Fibroblast of the conjunctiva (primary cell): ENCODE data around the gene GPN2.

Source experiments
- DNase-seq: peaks from one replicate; pipeline ENCODE4 v3.0.0-alpha.2; 2010; ENCODE audit warnings: low read depth

Gene GPN2

GRCh38 chr1:26889551-26890466 is at the start of gene GPN2:
GPN2 (minus strand) TSS chr1:26890283; CDS start chr1:26890096, 187 bp downstream.
- DNase-seq, result peak; percentile 47

- DNase-seq, result no peak
Measured at GRCh38 chr1:26938659-26939025, 48.6 kb upstream of the GPN2 start.

- DNase-seq, result no peak
Measured at GRCh38 chr1:26938004-26938658, 48.0 kb upstream of the GPN2 start.

- no peak for DNase-seq
Measured at GRCh38 chr1:26936823-26937222, 46.7 kb upstream of the GPN2 start.

GRCh38 chr1:26932531-26932930 is 42.4 kb upstream of the GPN2 start:
- DNase-seq, result no peak

GRCh38 chr1:26923711-26924110 is 33.6 kb upstream of the GPN2 start:
- no peak for DNase-seq

- no peak for DNase-seq
Measured at GRCh38 chr1:26922901-26923300, 32.8 kb upstream of the GPN2 start.

- DNase-seq, result no peak
Measured at GRCh38 chr1:26922431-26922729, 32.3 kb upstream of the GPN2 start.

GRCh38 chr1:26921540-26922430 is 31.7 kb upstream of the GPN2 start, which contains the start of gene NUDC:
NUDC (plus strand) TSS chr1:26921743; CDS start chr1:26921849, 106 bp downstream.
- DNase-seq, result peak; percentile 93

- DNase-seq, result no peak
Measured at GRCh38 chr1:26921126-26921539, 31.1 kb upstream of the GPN2 start.

- DNase-seq, result no peak
Measured at GRCh38 chr1:26915204-26915842, 25.2 kb upstream of the GPN2 start.

GRCh38 chr1:26913754-26914619 is 23.9 kb upstream of the GPN2 start, which contains the start of gene NR0B2:
NR0B2 (minus strand) TSS chr1:26913975; CDS start chr1:26913940, 35 bp downstream.
- no peak for DNase-seq

- no peak for DNase-seq
Measured at GRCh38 chr1:26913389-26913753, 23.3 kb upstream of the GPN2 start.

GRCh38 chr1:26912147-26912490 is 22.0 kb upstream of the GPN2 start:
- no peak for DNase-seq

- DNase-seq, result no peak
Measured at GRCh38 chr1:26911399-26912146, 21.5 kb upstream of the GPN2 start.

GRCh38 chr1:26910343-26911160 is 20.5 kb upstream of the GPN2 start:
- DNase-seq, result no peak

- DNase-seq, result no peak
Measured at GRCh38 chr1:26909951-26910342, 19.9 kb upstream of the GPN2 start.

GRCh38 chr1:26907071-26907917 is 17.2 kb upstream of the GPN2 start:
- peak; percentile 30 for DNase-seq
